Stimulated activated CD8-positive, alpha-beta memory T cell treated with anti-CD3 and anti-CD28 coated beads, Interleukin-15, amount 100 ng/mL, for 48 hours (primary cell): Measurements from ENCODE around the gene CALR3.
"Not testable (repeated sequence)": the region's sequence is repeated elsewhere in the genome, so short reads cannot be mapped to it uniquely, and the experiment has no call there.

Source experiments
- DNase-seq, 2 donors: peaks; one replicate each; pipeline ENCODE4 v3.0.0-alpha.2; 2020; ENCODE audit warnings: low read depth in 2 of 2

The CALR3 gene

GRCh38 chr19:16497042-16497441 lies 1.1 kb upstream of the CALR3 start:
- DNase-seq = no peak

DNA sequence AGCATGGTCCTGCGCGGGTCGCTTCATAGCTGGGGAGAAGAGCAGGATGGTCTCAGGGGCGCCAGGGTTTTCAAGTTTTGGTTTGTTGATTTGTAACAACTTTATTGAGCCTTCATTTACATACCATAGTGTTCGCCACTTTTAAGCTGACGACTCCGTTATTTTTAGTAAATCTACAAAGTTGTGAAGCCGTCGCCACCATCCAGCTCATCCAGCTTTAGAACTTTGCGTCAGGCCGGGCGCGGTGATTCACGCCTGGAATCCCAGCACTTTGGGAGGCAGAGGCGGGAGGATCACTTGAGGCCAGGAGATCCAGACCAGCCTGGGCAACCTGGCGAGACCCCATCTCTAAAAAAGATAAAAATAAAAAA lies 631 bp upstream of the CALR3 start:
- no peak for DNase-seq

DNA sequence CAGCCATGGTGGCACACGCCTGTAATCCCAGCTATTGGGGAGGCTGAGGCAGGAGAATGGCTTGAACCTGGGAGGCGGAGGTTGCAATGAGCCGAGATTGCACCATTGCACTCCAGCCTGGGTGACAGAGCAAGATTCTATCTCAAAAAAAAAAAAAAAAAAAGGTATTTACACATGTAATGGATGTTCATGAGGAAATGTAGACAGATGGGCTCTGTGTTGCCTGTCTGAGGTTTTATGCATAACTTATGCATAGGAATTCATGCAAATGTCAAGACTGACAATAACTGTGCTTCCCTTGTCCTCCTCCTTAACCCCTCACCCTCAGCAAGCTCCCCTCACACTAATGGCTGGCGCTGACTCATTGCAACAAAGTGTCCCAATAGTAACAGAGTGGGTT lies 9.5 kb downstream of the CALR3 start:
- DNase-seq = not testable (repeated sequence)

DNA sequence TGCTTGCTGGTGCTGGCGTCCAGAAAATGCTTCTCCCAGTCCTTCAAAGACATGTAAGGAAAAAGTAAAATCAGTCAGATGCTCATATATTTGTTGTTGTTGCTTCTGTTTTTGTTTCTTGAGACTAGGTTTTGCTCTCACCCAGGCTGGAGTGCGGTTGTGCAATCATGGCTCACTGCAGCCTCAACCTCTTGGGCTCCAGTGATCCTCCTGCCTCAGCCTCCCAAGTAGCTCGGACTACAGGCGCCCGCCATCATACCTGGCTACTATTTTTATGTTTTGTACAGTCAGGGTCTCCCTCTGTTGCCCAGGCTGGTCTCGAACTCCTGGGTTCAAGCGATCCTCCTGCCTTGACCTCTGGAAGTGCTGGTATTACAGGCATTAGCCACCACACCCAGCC lies 13.2 kb downstream of the CALR3 start:
- DNase-seq = no peak

- no peak for DNase-seq
Observed at GRCh38 chr19:16477311-16477710, 18.7 kb downstream of the CALR3 start.

GRCh38 chr19:16476401-16476800 lies 19.6 kb downstream of the CALR3 start:
- DNase-seq = no peak

- no peak for DNase-seq
Observed at GRCh38 chr19:16473875-16474392, 22.0 kb downstream of the CALR3 start.

GRCh38 chr19:16472992-16473391 lies 23.0 kb downstream of the CALR3 start:
- no peak for DNase-seq

GRCh38 chr19:16472559-16472899 lies 23.4 kb downstream of the CALR3 start:
- not testable (repeated sequence) for DNase-seq

DNA sequence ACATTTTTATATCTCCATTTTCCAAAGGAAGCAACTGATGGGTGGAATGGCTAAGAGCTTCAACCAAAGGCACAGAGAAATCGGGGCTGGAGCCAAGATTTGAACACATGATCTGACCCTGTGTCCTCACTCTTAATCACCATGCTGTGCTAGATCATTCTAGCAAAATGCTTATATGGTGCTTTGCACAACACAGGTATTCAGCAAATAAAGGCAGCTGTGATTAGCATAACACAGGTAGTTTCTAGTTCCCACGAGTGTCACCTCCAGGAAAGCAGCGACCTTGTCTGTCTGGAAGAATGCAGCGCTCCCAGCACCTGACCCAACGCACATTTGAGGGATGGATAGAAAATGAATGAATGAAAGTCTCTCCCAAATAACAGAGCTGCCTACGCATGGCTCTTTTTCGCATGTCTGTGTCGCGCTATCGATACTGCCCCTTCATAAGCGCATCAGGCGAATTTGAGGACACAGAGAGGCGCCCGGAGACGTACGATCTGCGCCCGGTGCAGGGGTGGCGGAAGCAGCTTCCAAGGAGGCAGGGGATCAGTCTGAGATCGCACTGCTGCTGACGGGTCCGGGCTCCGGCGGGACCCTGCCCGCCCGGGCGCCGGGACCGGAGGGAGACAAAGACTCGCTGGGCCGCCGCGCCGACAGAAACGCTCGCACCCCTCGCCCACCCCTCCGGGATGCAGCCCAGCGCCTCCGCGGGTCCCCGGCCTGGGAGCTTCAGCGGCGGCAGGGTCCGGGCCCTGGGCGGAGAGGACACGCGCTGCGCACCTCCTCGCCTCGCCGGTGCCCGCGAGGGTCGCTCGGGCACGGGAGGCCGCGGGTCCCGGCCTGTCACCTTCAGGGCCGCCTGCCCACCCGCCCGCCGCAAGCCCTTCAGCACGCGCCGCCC lies 24.8 kb downstream of the CALR3 start:
- peak in 1 of 2 donors; percentile 4 for DNase-seq

DNA sequence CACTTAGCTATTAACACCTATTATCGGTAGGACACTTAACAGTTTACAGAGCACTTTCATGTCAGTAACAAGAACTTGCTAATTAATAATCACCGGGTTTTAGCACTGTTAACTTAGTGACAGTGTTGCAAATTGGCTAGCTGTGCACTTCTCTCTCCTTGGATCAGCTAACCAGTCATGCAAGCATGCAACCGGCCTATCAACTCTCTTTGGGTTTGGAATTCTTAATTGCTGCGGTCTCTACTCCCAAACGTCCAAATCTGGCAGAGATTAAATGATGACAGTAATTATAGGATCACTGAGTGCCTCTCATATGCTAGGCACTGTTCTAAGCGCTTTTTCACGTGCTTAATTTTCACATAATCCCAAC lies 25.4 kb downstream of the CALR3 start:
- DNase-seq = no peak

DNA sequence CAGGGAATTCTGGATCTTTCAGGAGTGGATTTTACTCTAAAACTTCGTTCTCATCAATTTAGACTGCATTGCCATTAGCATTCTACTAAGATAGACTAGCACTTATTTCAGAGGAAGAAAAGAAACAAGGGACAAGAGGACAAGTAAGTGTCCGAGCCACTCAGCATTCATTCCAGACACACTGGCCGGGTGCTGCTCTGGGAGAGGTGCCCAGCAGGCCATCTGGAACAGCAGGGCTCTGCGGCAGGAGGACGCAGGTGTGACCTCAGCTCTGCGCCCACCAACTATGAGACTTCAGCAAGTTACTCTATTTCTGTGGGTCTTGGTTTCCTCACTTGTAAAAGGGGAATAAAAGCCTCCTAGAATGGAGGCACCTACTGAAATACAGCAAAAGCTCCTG lies 28.4 kb downstream of the CALR3 start:
- no peak for DNase-seq

GRCh38 chr19:16466802-16467427 lies 29.1 kb downstream of the CALR3 start:
- DNase-seq = not testable (repeated sequence)

DNA sequence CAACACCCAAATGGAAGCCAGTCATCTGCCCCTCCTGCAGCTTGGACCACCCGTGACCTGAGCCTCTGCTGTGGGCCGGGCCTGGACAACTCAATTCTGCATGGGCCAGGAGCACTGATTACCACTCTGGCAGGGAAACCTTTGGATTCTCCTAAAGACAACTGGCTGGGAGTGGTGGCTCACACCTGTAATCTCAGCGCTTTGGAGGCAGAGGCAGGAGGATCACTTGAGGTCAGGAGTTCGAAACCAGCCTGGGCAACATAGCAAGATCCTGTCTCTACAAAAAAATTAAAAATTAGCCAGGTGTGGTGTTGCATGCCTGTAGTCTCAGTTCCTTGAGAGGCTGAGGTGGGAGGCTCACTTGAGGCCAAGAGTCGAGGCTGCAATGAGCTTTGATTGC lies 30.7 kb downstream of the CALR3 start:
- no peak for DNase-seq

DNA sequence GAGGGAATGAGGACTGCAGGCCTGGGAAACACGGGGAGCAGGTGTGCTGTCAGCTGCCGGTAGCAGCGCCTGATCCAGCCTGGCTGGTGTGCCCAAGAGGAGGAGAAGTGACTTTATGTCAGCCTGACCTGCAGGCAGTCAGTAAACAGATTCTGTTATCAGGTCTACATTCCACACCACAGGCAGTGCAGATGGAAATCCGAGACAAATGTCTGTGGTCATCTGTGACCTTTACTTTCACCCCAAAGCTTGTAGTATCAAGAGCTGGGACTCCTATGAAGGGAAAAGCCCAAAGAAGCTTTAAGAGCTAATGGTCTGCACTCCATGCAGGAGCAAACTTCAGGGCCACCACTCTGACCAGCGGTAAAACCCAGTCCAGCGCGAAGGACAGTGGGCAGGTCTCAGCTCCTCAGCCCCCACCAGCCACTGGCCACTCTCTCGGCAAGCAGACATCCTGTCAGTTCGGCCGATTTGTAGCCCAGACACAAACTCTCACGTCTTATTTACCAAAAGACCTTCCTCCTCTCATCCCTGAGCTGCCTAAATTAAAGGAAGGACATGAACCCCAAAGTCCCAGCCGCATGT lies 31.9 kb downstream of the CALR3 start:
- no peak for DNase-seq

DNA sequence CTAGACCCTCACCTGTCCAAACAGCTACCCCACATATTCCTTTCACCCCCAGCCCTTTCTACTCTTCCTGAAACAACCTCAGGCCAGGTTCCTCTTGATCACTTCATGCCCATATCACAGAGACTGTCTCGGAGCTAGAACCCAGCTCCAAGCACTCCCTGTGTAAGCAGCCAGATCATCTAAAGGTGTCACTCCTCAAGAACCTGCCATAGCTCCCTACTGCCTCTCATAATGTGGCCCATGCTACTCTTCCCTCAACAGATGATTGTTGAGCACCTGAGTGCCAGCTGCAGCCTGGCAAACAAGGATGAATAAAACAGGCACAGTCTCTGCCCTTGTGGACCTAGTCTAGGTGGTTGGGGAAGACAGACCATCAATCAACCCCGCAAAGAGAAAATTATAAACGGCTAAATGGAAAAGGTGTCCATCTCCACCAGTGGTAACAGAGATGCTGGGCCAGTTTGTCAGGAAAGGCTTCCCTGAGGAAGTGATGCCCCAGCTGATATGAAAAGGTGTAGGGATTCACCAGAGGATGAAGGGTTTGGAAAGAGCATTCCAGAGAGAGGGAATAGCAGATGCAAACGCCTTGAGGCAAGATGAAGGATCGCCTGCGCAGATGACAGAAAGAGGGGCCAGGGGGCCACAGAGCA lies 32.5 kb downstream of the CALR3 start:
- DNase-seq = no peak

- DNase-seq = no peak
Observed at GRCh38 chr19:16462757-16463250, 33.2 kb downstream of the CALR3 start.

- no peak for DNase-seq
Observed at GRCh38 chr19:16461630-16462051, 34.3 kb downstream of the CALR3 start.

GRCh38 chr19:16460454-16460853 lies 35.5 kb downstream of the CALR3 start:
- no peak for DNase-seq

GRCh38 chr19:16459680-16460079 lies 36.3 kb downstream of the CALR3 start:
- no peak for DNase-seq

DNA sequence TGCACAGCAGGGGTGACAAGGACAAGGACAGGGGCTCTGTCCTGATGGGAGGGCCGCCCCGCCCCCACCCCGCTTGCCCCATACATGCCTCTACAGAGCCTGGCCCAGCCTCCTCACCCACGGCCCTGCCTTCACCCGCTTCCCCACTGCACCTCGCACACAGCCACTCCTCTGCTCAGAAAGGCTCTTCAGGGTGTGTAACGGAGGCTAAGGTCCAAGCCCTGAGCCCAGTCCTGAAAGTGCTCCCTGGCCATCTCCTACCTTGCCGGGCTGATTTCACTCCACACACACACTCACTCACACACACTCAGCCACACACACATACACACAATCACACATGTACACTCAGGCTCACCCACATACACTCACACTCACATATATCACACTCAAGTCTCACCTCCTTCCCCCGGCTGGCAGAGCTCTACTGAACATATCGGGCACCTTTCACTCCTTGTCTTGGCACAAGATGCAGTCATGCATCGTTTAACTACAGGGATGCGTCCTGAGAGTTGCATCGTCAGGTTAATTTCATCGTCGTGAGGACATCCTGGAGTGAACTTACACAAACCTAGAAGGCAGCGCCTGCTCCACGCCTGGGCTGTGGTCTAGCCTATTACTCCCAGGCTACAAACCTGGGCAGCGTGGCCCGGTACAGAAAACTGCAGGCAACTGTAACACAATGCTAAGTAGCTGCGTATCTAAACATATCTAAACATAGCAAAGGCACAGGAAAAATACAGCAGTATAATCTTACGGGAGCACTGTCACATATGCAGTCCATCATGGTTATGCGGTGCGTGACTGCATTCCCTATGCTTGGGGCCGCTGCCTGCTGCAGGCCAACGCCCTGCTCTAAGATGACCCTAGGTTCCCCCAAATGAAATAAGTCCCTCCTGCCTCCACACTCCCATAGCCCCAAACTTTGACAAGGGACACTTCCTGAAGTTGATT lies 37.3 kb downstream of the CALR3 start:
- DNase-seq = no peak
